ENCODE data around the gene SCNM1. TPM values are rescaled to one million over a fixed set of nuclear protein-coding genes. Genes with fewer than 3 reads are reported as not detected.

Gene SCNM1
- total RNA-seq, 1 donor from 2014 or later, result 34.6 TPM

- Histone ChIP-seq H3K4me1 (peaks cover 2% of the 10 kb centered on the region), H3K27me3 (no peaks in the 10 kb centered on the region), H3K36me3 (peaks cover 42% of the 10 kb centered on the region), H3K4me3 (peak within 1 kb of the TSS; percentile 52), H3K27ac (peak within 1 kb of the TSS; percentile 67), H3K9me3 (no peaks in the 10 kb centered on the region)
- no peak for TF ChIP-seq CTCF (IDR thresholded peaks at IDR 0.05)
- ATAC-seq, result peak; percentile 86
- peak; percentile 81 for DNase-seq
- intact Hi-C loops (cut with DNase I), result loop anchor here (5.0 kb wide), 1 partner anchor 54 kb away; no protein-coding TSS in a partner anchor
Observed at GRCh38 chr1:151156515-151156819, 9.5 kb upstream of the SCNM1 start, which contains the start of gene TNFAIP8L2. Gene TNFAIP8L2 (plus strand): TSS chr1:151156649. CDS start chr1:151158698, 2,049 bp downstream.

GRCh38 chr1:151157067-151157531, 8.8 kb upstream of the SCNM1 start:
- Histone ChIP-seq H3K9me3 (no peaks in the 10 kb centered on the region), H3K36me3 (peaks cover 43% of the 10 kb centered on the region), H3K27ac (peak overlapping the region; percentile 67), H3K27me3 (no peaks in the 10 kb centered on the region), H3K4me1 (peaks cover 2% of the 10 kb centered on the region), H3K4me3 (peak overlapping the region; percentile 52)
- intact Hi-C loops (cut with DNase I), result loop anchor here (5.0 kb wide), 1 partner anchor 55 kb away; no protein-coding TSS in a partner anchor
- DNase-seq (peak; percentile 64), ATAC-seq (peak; percentile 65)
- TF ChIP-seq CTCF (IDR thresholded peaks at IDR 0.05), result no peak

GRCh38 chr1:151158326-151158725, 7.6 kb upstream of the SCNM1 start:
- intact Hi-C loops (cut with DNase I), result loop anchor here (5.0 kb wide), 1 partner anchor 56 kb away; no protein-coding TSS in a partner anchor
- peak overlapping the region; percentile 52 for H3K4me3 ChIP-seq
- peaks cover 43% of the 10 kb centered on the region for H3K36me3 ChIP-seq
- DNase-seq (peak; percentile 46), ATAC-seq (no peak)
- H3K4me1 ChIP-seq, result peaks cover 2% of the 10 kb centered on the region
- no peak overlapping the region for H3K27ac ChIP-seq
- H3K9me3 ChIP-seq, result no peaks in the 10 kb centered on the region
- no peak for TF ChIP-seq CTCF (IDR thresholded peaks at IDR 0.05)
- H3K27me3 ChIP-seq, result no peaks in the 10 kb centered on the region

GRCh38 chr1:151158751-151159251, 7.1 kb upstream of the SCNM1 start:
- DNase-seq, result peak; percentile 60

GRCh38 chr1:151159373-151159772, 6.6 kb upstream of the SCNM1 start:
- Histone ChIP-seq H3K36me3 (peaks cover 43% of the 10 kb centered on the region), H3K4me3 (no peak overlapping the region), H3K9me3 (no peaks in the 10 kb centered on the region), H3K4me1 (peaks cover 2% of the 10 kb centered on the region), H3K27ac (peak overlapping the region; percentile 42), H3K27me3 (no peaks in the 10 kb centered on the region)
- DNase-seq, result peak; percentile 5
- TF ChIP-seq CTCF (IDR thresholded peaks at IDR 0.05), result no peak
- ATAC-seq, result peak; percentile 9
- intact Hi-C loops (cut with DNase I), result loop anchor here (5.0 kb wide), 1 partner anchor 57 kb away; no protein-coding TSS in a partner anchor

More at GRCh38 chr1:151158751-151159251, 7.1 kb upstream of the SCNM1 start:
- ATAC-seq, result no peak
- H3K27ac ChIP-seq, result peak overlapping the region; percentile 42
- no peaks in the 10 kb centered on the region for H3K9me3 ChIP-seq
- H3K36me3 ChIP-seq, result peaks cover 43% of the 10 kb centered on the region
- H3K27me3 ChIP-seq, result no peaks in the 10 kb centered on the region
- intact Hi-C loops (cut with DNase I), result loop anchor here (5.0 kb wide), 1 partner anchor 56 kb away; no protein-coding TSS in a partner anchor
- no peak overlapping the region for H3K4me3 ChIP-seq
- TF ChIP-seq CTCF (IDR thresholded peaks at IDR 0.05), result no peak
- H3K4me1 ChIP-seq, result peaks cover 2% of the 10 kb centered on the region

All from upper lobe of right lung (tissue), 1 donor.